Thymus (tissue), 11 donors: Measurements from ENCODE around the gene ZBTB18. TPM values are rescaled to one million over a fixed set of nuclear protein-coding genes. Genes with fewer than 3 reads are reported as not detected.
A peak's percentile ranks its signal among the peaks of the same experiment; 100 is the strongest.

ENCODE experiments used
- DNase-seq, 9 donors: peaks; one replicate each; pipeline ENCODE4 v3.0.0-alpha.2; 2013; ENCODE audit warnings: low spot score in 9 of 9, low read depth in 6 of 9, missing footprints in 1 of 9
- H3K27ac ChIP-seq, 2 donors: one replicate each; pipeline ENCODE4 v1.5.1; 2013; ENCODE audit warnings: control low read depth in 1 of 2, low read depth in 1 of 2, low read length in 1 of 2, mild to moderate bottlenecking in 1 of 2, moderate library complexity in 1 of 2
- H3K27me3 ChIP-seq, 2 donors: one replicate each; pipeline ENCODE4 v1.5.1; 2013; ENCODE audit warnings: low read length in 1 of 2; ENCODE audit not compliant: control insufficient read depth in 2 of 2, insufficient read depth in 1 of 2
- H3K36me3 ChIP-seq, 2 donors: one replicate each; pipeline ENCODE4 v1.5.1; 2013; ENCODE audit warnings: low read length in 1 of 2, mild to moderate bottlenecking in 1 of 2, moderate library complexity in 1 of 2; ENCODE audit not compliant: control insufficient read depth in 2 of 2, insufficient read depth in 2 of 2
- H3K4me1 ChIP-seq, 2 donors: one replicate each; pipeline ENCODE4 v1.5.1; 2013; ENCODE audit warnings: low read length in 2 of 2; ENCODE audit not compliant: control insufficient read depth in 2 of 2, insufficient read depth in 2 of 2
- H3K4me3 ChIP-seq, 2 donors: one replicate each; pipeline ENCODE4 v1.5.1; 2013; ENCODE audit warnings: low read length in 2 of 2, control low read depth in 1 of 2, mild to moderate bottlenecking in 1 of 2
- H3K9me3 ChIP-seq, 2 donors: one replicate each; pipeline ENCODE4 v1.5.1; 2013; ENCODE audit warnings: low read length in 1 of 2, mild to moderate bottlenecking in 1 of 2; ENCODE audit not compliant: control insufficient read depth in 2 of 2, insufficient read depth in 1 of 2
- WGBS: extraction: QIAGEN DNeasy Blood & Tissue Kit; methylation state at CpG from one replicate; pipeline ENCODE4 v1.1.7; 2013; 5-methylcytosine and 5-hydroxymethylcytosine counted together
- polyA plus RNA-seq: library from polyadenylated mRNA; stranded (reverse); fragments of 200-250 nt; gene quantifications from one replicate; pipeline ENCODE4 v1.2.3, GENCODE V29; 2013
- total RNA-seq: library from RNA; stranded (reverse); fragments of 120-200 nt; gene quantifications from one replicate; pipeline ENCODE4 v1.2.4, GENCODE V29; 2013
- donor health status: healthy.

ZBTB18 gene
- total and polyA plus RNA-seq, 2 donors, result 37.2 to 47.3 TPM

DNA sequence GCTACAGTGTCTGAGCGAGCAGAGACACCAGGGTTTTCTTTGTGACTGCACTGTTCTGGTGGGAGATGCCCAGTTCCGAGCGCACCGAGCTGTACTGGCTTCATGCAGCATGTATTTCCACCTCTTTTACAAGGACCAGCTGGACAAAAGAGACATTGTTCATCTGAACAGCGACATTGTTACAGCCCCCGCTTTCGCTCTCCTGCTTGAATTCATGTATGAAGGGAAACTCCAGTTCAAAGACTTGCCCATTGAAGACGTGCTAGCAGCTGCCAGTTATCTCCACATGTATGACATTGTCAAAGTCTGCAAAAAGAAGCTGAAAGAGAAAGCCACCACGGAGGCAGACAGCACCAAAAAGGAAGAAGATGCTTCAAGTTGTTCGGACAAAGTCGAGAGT, 2.7 kb downstream of the ZBTB18 start:
- Histone ChIP-seq H3K4me3 (peak overlapping the region in 1 of 2 donors; percentile 6), H3K27me3 (no peaks in the 10 kb centered on the region), H3K9me3 (no peaks in the 10 kb centered on the region), H3K27ac (no peak overlapping the region), H3K36me3 (peaks cover 28 to 44% of the 10 kb centered on the region in 2 donors), H3K4me1 (peaks cover 9 to 25% of the 10 kb centered on the region in 2 donors)
- DNase-seq, result peak in 1 of 9 donors; percentile 35
- whole genome bisulfite sequencing, result 92% methylated on average over 11 of the region's 11 CpGs

DNA sequence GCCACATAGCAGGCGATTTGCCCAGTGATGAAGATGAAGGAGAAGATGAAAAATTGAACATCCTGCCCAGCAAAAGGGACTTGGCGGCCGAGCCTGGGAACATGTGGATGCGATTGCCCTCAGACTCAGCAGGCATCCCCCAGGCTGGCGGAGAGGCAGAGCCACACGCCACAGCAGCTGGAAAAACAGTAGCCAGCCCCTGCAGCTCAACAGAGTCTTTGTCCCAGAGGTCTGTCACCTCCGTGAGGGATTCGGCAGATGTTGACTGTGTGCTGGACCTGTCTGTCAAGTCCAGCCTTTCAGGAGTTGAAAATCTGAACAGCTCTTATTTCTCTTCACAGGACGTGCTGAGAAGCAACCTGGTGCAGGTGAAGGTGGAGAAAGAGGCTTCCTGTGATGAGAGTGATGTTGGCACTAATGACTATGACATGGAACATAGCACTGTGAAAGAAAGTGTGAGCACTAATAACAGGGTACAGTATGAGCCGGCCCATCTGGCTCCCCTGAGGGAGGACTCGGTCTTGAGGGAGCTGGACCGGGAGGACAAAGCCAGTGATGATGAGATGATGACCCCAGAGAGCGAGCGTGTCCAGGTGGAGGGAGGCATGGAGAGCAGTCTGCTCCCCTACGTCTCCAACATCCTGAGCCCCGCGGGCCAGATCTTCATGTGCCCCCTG, 3.3 kb downstream of the ZBTB18 start:
- H3K4me1 ChIP-seq, result peaks cover 9 to 25% of the 10 kb centered on the region in 2 donors
- no peak overlapping the region for H3K4me3 ChIP-seq
- peak overlapping the region in 1 of 2 donors; percentile 13 for H3K27ac ChIP-seq
- no peaks in the 10 kb centered on the region for H3K27me3 ChIP-seq
- WGBS, result 97% methylated on average over 17 of the region's 17 CpGs
- peaks cover 28 to 44% of the 10 kb centered on the region in 2 donors for H3K36me3 ChIP-seq
- no peak for DNase-seq
- H3K9me3 ChIP-seq, result no peaks in the 10 kb centered on the region

DNA sequence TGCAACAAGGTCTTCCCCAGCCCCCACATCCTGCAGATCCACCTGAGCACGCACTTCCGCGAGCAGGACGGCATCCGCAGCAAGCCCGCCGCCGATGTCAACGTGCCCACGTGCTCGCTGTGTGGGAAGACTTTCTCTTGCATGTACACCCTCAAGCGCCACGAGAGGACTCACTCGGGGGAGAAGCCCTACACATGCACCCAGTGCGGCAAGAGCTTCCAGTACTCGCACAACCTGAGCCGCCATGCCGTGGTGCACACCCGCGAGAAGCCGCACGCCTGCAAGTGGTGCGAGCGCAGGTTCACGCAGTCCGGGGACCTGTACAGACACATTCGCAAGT, 3.8 kb downstream of the ZBTB18 start:
- peaks cover 28 to 44% of the 10 kb centered on the region in 2 donors for H3K36me3 ChIP-seq
- no peaks in the 10 kb centered on the region for H3K27me3 ChIP-seq
- H3K4me3 ChIP-seq, result no peak overlapping the region
- no peaks in the 10 kb centered on the region for H3K9me3 ChIP-seq
- peaks cover 9 to 25% of the 10 kb centered on the region in 2 donors for H3K4me1 ChIP-seq
- no peak for DNase-seq
- no peak overlapping the region for H3K27ac ChIP-seq
- 97% methylated on average over 27 of the region's 27 CpGs for WGBS

DNA sequence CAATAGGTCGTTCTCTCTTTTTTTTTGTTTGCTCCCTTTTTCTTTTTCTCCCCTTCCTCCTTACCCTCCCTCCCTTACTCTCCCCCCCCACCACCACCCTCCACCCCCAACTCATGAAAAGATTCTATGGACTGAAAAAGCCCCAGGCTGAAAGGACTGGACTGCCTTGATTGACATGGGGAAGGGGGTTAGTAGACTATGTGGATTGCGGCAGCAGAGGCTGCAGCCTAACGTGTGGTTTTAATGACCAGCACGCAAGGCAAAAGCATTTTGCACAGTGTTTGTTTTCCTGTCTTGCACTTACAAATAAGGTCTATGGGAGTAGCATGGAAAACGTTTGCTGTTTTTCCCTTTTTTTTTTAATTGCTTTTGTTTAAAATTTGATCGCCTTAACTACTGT, 5.5 kb downstream of the ZBTB18 start:
- no peak overlapping the region for H3K4me3 ChIP-seq
- no peak overlapping the region for H3K27ac ChIP-seq
- no peaks in the 10 kb centered on the region for H3K27me3 ChIP-seq
- no peak for DNase-seq
- H3K36me3 ChIP-seq, result peaks cover 28 to 44% of the 10 kb centered on the region in 2 donors
- peaks cover 9 to 22% of the 10 kb centered on the region in 2 donors for H3K4me1 ChIP-seq
- H3K9me3 ChIP-seq, result no peaks in the 10 kb centered on the region
- WGBS, result 94% methylated on average over 6 of the region's 6 CpGs

DNA sequence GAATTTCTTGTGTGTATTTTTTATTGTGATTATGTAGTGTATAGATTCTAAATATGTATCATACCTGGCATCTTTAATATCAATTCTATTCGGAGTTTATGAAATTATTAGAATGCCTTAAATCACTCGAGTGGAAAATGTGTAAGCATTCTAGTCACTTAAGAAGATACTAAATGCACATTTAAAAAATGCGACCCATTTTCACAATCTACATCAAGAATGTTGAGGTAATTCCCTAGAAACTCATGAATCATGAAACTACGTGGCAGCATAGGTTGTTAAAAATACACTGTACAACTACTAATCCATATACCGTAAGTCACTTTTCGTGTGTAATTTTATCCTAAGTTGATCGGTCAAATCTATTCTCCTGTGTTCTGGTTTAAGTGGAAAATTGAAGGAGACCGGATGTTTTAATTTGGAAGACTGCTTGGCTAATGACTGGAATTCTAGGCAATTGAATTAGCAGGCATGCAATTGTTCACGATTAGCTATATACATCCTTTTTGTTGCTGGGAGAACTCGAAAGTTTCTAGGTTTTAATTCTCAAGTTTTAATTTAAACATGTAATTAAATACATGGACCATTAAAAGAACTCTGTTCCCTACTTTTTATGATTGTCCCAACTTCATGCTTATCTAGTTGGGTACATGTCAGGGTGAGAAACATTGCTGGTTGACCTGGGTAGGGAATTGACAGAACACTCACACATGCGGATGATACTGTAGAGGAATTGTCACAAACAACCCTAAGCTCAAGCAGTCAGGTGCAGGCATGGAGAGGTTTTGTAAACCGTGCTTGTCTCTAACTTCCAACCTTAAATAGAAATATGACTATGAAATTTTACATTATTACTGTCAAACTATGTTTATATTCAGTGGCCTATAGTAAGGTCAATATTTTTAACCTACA, 6.6 kb downstream of the ZBTB18 start:
- Histone ChIP-seq H3K4me1 (peaks cover 4 to 19% of the 10 kb centered on the region in 2 donors), H3K27ac (no peak overlapping the region), H3K27me3 (no peaks in the 10 kb centered on the region), H3K36me3 (peaks cover 28 to 44% of the 10 kb centered on the region in 2 donors), H3K9me3 (no peaks in the 10 kb centered on the region), H3K4me3 (no peak overlapping the region)
- DNase-seq, result no peak
- WGBS, result 96% methylated on average over 12 of the region's 12 CpGs

DNA sequence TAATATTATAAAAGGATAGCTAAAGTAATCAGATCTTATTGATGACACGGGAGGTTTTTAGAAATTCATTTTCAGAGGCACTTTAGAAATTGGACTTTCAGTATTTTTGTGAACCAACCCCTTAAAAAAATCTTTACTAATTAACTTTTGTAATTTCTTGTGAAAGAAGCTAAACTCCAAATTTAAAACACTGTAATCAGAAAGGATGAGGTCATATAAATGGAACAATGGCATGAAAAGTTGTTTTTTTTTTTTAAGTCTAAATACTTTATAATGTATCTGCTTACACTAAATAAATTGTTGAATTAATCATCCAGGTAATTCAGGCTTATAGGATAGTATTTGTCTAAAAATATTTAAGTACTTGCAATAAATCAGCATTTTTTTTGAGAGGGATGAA, 9.0 kb downstream of the ZBTB18 start:
- 98% methylated on average over 1 of the region's 1 CpG for WGBS
- H3K36me3 ChIP-seq, result peaks cover 10 to 26% of the 10 kb centered on the region in 2 donors
- no peaks in the 10 kb centered on the region for H3K9me3 ChIP-seq
- no peak overlapping the region for H3K4me3 ChIP-seq
- no peak overlapping the region for H3K27ac ChIP-seq
- no peak for DNase-seq
- H3K4me1 ChIP-seq, result peaks cover 0 to under 1% of the 10 kb centered on the region in 2 donors
- no peaks in the 10 kb centered on the region for H3K27me3 ChIP-seq

DNA sequence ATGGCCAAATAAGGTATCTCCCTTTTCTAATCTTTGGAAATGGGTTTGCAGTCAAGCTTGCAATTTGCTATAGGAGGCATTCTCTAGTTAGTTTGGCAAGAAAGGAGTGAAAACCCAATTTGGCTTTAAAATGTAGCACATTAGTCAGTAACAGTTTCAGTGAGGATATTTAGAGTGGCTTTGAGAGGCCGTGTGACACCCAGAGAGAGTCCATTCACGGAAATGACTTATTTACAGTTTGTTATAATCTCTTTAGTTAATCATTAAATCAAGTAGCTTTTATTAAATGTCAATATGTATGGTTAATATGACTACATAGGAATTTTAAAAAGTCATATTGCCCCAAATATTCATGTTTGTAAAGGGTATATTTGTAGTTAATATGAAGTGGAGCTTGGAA, 9.6 kb downstream of the ZBTB18 start:
- Histone ChIP-seq H3K36me3 (peaks cover 8 to 21% of the 10 kb centered on the region in 2 donors), H3K27ac (no peak overlapping the region), H3K27me3 (no peaks in the 10 kb centered on the region), H3K9me3 (no peaks in the 10 kb centered on the region), H3K4me1 (no peaks in the 10 kb centered on the region), H3K4me3 (no peak overlapping the region)
- 97% methylated on average over 2 of the region's 2 CpGs for WGBS
- no peak for DNase-seq

DNA sequence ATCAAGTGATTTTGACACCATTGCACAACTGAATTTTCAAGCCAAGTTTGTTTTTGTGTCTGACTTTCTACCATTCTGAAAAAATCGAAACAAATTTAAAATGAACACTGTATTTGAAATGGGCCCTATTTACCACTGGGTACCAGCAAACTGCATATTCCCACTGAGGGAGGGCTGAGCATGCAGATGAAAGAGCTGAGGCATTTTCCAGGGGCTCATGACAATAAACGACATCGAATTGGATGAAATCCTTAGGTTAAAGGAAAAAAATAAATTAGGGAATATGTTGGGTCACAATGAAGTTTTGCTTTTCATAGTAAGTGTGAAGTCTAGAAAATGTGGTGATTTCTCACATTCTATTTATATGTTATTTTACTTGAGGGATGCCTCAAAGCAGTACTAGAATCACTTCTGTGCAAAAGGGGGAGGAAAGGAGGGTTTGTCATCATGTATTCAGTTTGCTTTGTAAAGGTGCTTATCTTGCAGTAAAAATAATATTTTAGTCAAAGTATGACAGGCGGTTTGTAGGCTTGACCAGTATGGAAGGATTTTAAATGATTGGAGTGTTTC, 11.2 kb downstream of the ZBTB18 start:
- DNase-seq, result no peak
- H3K9me3 ChIP-seq, result no peaks in the 10 kb centered on the region
- H3K4me3 ChIP-seq, result no peak overlapping the region
- no peak overlapping the region for H3K27ac ChIP-seq
- no peaks in the 10 kb centered on the region for H3K27me3 ChIP-seq
- WGBS, result 97% methylated on average over 4 of the region's 4 CpGs
- H3K36me3 ChIP-seq, result peaks cover 0 to 6% of the 10 kb centered on the region in 2 donors
- H3K4me1 ChIP-seq, result no peaks in the 10 kb centered on the region

DNA sequence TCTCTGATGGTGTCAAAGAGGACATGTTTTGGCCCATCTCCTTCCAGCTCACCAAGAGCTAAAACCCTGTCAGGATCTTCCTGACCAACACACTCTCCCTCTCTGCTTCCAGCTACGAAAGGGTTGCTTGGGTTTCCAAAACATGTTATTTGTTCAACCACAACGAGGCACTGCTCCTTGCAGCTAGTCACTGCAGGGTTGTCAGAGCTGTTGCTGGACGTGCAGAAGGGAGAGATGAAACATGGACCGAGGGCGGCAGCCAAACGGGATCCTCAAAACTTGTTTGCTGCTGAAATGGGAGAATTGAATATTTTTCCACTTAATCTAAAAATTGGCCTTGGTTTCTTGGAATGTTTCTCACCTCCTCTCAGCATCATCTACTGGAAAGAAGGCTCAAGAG, 12.4 kb downstream of the ZBTB18 start:
- H3K9me3 ChIP-seq, result no peaks in the 10 kb centered on the region
- H3K4me3 ChIP-seq, result no peak overlapping the region
- no peak overlapping the region for H3K27ac ChIP-seq
- H3K4me1 ChIP-seq, result no peaks in the 10 kb centered on the region
- no peaks in the 10 kb centered on the region for H3K36me3 ChIP-seq
- 92% methylated on average over 6 of the region's 6 CpGs for WGBS
- DNase-seq, result no peak
- H3K27me3 ChIP-seq, result no peaks in the 10 kb centered on the region
